Fibroblast of lung (primary cell): Measurements from ENCODE around the gene TRIL. TPM values are rescaled to one million over a fixed set of nuclear protein-coding genes. Genes with fewer than 3 reads are reported as not detected.
A peak's percentile ranks its signal among the peaks of the same experiment; 100 is the strongest.

ENCODE experiments used
- DNase-seq, 2 donors: peaks; one replicate each; pipeline versions ENCODE4 v3.0.0 to v3.0.0-alpha.2; 2010; ENCODE audit warnings: low read depth in 2 of 2
- H2AFZ ChIP-seq: 2 replicates; pipeline ENCODE4 v1.5.1; 2012; ENCODE audit warnings: low read length, control low read depth, inconsistent platforms
- H3K27ac ChIP-seq: 2 replicates; pipeline ENCODE4 v1.5.1; 2011; ENCODE audit warnings: low read length, control low read depth; ENCODE audit not compliant: insufficient read depth
- H3K27me3 ChIP-seq: 2 replicates; pipeline ENCODE4 v1.5.1; 2011; ENCODE audit warnings: mild to moderate bottlenecking, low read length; ENCODE audit not compliant: control insufficient read depth, insufficient read depth
- H3K36me3 ChIP-seq: 2 replicates; pipeline ENCODE4 v1.5.1; 2011; ENCODE audit warnings: low read length; ENCODE audit not compliant: control insufficient read depth, insufficient read depth
- H3K4me1 ChIP-seq: 2 replicates; pipeline ENCODE4 v1.5.1; 2011; ENCODE audit warnings: low read length; ENCODE audit not compliant: control insufficient read depth, insufficient read depth; ENCODE audit errors: extremely low read depth
- H3K4me2 ChIP-seq: 2 replicates; pipeline ENCODE4 v1.5.1; 2011; ENCODE audit warnings: low read length, control low read depth; ENCODE audit not compliant: insufficient read depth; ENCODE audit errors: extremely low read depth
- H3K4me3 ChIP-seq, 4 experiments: fragments of 200-600 bp in 1 of 4; sonication (generic) in 1 of 4; replicated peaks in 1 of 4; 2 replicates each; pipeline ENCODE4 v1.5.1; 2011 to 2016; ENCODE audit warnings: low read length in 4 of 4, low read depth in 3 of 4, mild to moderate bottlenecking in 3 of 4, control low read depth in 2 of 4, inconsistent platforms in 1 of 4, mixed read lengths in 1 of 4; ENCODE audit not compliant: insufficient read depth in 1 of 4; ENCODE audit errors: control extremely low read depth in 1 of 4
- H3K79me2 ChIP-seq: 2 replicates; pipeline ENCODE4 v1.5.1; 2012; ENCODE audit warnings: mild to moderate bottlenecking, low read length, inconsistent platforms; ENCODE audit not compliant: control insufficient read depth, insufficient read depth
- H3K9ac ChIP-seq: 2 replicates; pipeline ENCODE4 v1.5.1; 2011; ENCODE audit warnings: mild to moderate bottlenecking, low read length, control low read depth; ENCODE audit not compliant: insufficient read depth
- H3K9me3 ChIP-seq: 2 replicates; pipeline ENCODE4 v1.5.1; 2012; ENCODE audit warnings: low read depth, low read length; ENCODE audit not compliant: control insufficient read depth, insufficient read depth
- H4K20me1 ChIP-seq: 2 replicates; pipeline ENCODE4 v1.5.1; 2011; ENCODE audit warnings: low read length; ENCODE audit not compliant: control insufficient read depth, insufficient read depth; ENCODE audit errors: extremely low read depth
- CTCF ChIP-seq, 2 donors: IDR thresholded peaks in 1 of 2; conservative IDR thresholded peaks in 1 of 2; 1 replicate in 1 of 2; 2 replicates in 1 of 2; pipeline ENCODE4 v1.5.1; 2011 to 2012; ENCODE audit warnings: low read length in 2 of 2, control low read depth in 1 of 2, inconsistent platforms in 1 of 2, low read depth in 1 of 2, mild to moderate bottlenecking in 1 of 2
- EZH2 ChIP-seq: IDR thresholded peaks from 2 replicates; pipeline ENCODE4 v1.5.1; 2012; ENCODE audit warnings: low read length, control low read depth, mild to moderate bottlenecking; ENCODE audit errors: missing control alignments
- polyA plus RNA-seq, 2 donors: library from polyadenylated mRNA; depleted of rRNA in 1 of 2; stranded (reverse) in 1 of 2; unstranded in 1 of 2; fragments of >200 nt; gene quantifications; 2 replicates each; pipeline ENCODE4 v1.2.1, GENCODE V29; 2011 to 2012; ENCODE audit warnings: missing spikeins in 1 of 2
- total RNA-seq: library from RNA; depleted of rRNA; stranded (reverse); fragments of >200 nt; gene quantifications from 2 replicates; pipeline ENCODE4 v1.2.1, GENCODE V29; 2014

Gene TRIL
- total and polyA plus RNA-seq, 2 donors (not counting 1 experiment from before 2014, with no cell fraction given): 0.10 to 0.17 TPM

- Histone ChIP-seq H3K4me2 (no peak overlapping the region), H4K20me1 (no peaks in the 10 kb centered on the region), H3K9me3 (no peaks in the 10 kb centered on the region), H3K79me2 (no peaks in the 10 kb centered on the region), H3K4me1 (peaks cover 5% of the 10 kb centered on the region), H3K9ac (no peak overlapping the region), H3K4me3 (no peak overlapping the region), H2AFZ (no peak overlapping the region), H3K27ac (no peak overlapping the region), H3K36me3 (no peaks in the 10 kb centered on the region), H3K27me3 (peaks cover 41% of the 10 kb centered on the region)
- no peak for TF ChIP-seq CTCF (conservative IDR thresholded peaks at IDR 0.05 in 1 of 2, IDR thresholded peaks at IDR 0.05 in 1 of 2; ENCODE audit: low read depth in 1 of 2, low read length in 2 of 2)
- DNase-seq: no peak
These were observed 2.1 kb upstream of the TRIL start for GRCh38 chr7:28960071-28960840.

- Histone ChIP-seq H3K9me3 (no peaks in the 10 kb centered on the region), H3K27ac (no peak overlapping the region), H3K9ac (no peak overlapping the region), H3K36me3 (no peaks in the 10 kb centered on the region), H3K4me1 (peaks cover 5% of the 10 kb centered on the region), H4K20me1 (no peaks in the 10 kb centered on the region), H3K4me3 (no peak overlapping the region), H3K4me2 (no peak overlapping the region), H2AFZ (no peak overlapping the region), H3K27me3 (peaks cover 40% of the 10 kb centered on the region), H3K79me2 (no peaks in the 10 kb centered on the region)
- no peak for DNase-seq
- no peak for TF ChIP-seq EZH2
- TF ChIP-seq CTCF (conservative IDR thresholded peaks at IDR 0.05 in 1 of 2, IDR thresholded peaks at IDR 0.05 in 1 of 2; ENCODE audit: low read depth in 1 of 2, low read length in 2 of 2): no peak
These were observed 834 bp upstream of the TRIL start for GRCh38 chr7:28958980-28959347.

- H3K27ac ChIP-seq: no peak overlapping the region
These were observed 337 bp downstream of the TRIL start for GRCh38 chr7:28957751-28958234.

More at GRCh38 chr7:28957751-28958234, 337 bp downstream of the TRIL start:
- Histone ChIP-seq H3K27me3 (peaks cover 40% of the 10 kb centered on the region), H4K20me1 (peaks cover 2% of the 10 kb centered on the region), H2AFZ (peak overlapping the region; percentile 13), H3K4me3 (peak overlapping the region; percentile 26 to 58 (median 43)), H3K36me3 (no peaks in the 10 kb centered on the region), H3K79me2 (no peaks in the 10 kb centered on the region), H3K9me3 (no peaks in the 10 kb centered on the region), H3K4me2 (peak overlapping the region; percentile 54), H3K4me1 (peaks cover 5% of the 10 kb centered on the region), H3K9ac (peak overlapping the region; percentile 16)
- DNase-seq: no peak
- TF ChIP-seq CTCF (conservative IDR thresholded peaks at IDR 0.05 in 1 of 2, IDR thresholded peaks at IDR 0.05 in 1 of 2; ENCODE audit: low read depth in 1 of 2, low read length in 2 of 2): no peak
- peak; percentile 32 for TF ChIP-seq EZH2
